ENCODE data around the gene ARHGEF10L. TPM values are rescaled to one million over a fixed set of nuclear protein-coding genes. Genes with fewer than 3 reads are reported as not detected.

ARHGEF10L gene
- total RNA-seq, 1 donor: 39.1 TPM

- Histone ChIP-seq H3K79me2 (ENCODE audit: insufficient read depth, low read length) (no peaks in the 10 kb centered on the region), H3K4me2 (ENCODE audit: insufficient read depth, low read length) (no peak overlapping the region), H2AFZ (ENCODE audit: low read length) (no peak overlapping the region), H4K20me1 (ENCODE audit: insufficient read depth, low read length) (peaks cover 18% of the 10 kb centered on the region), H3K27me3 (ENCODE audit: insufficient read depth, low read length) (no peaks in the 10 kb centered on the region), H3K4me1 (ENCODE audit: insufficient read depth, low read length) (no peaks in the 10 kb centered on the region), H3K4me3 (ENCODE audit: insufficient read depth, low read length) (no peak overlapping the region), H3K36me3 (ENCODE audit: insufficient read depth, low read length) (peaks cover 37% of the 10 kb centered on the region), H3K9me3 (ENCODE audit: low read depth, low read length) (no peaks in the 10 kb centered on the region), H3K27ac (ENCODE audit: low read depth, low read length) (no peak overlapping the region)
- peak; percentile 86 for TF ChIP-seq CTCF (IDR thresholded peaks at IDR 0.05; ENCODE audit: extremely low read depth, low read depth, low read length)
- peak; percentile 98 for DNase-seq (ENCODE audit: insufficient read length, low spot score, missing footprints)
These were observed 122.2 kb downstream of the ARHGEF10L start for GRCh38 chr1:17661546-17662157.

GRCh38 chr1:17662296-17662695 lies 122.8 kb downstream of the ARHGEF10L start:
- Histone ChIP-seq H3K4me1 (ENCODE audit: insufficient read depth, low read length) (no peaks in the 10 kb centered on the region), H3K9me3 (ENCODE audit: low read depth, low read length) (no peaks in the 10 kb centered on the region), H3K36me3 (ENCODE audit: insufficient read depth, low read length) (peaks cover 33% of the 10 kb centered on the region), H3K27me3 (ENCODE audit: insufficient read depth, low read length) (no peaks in the 10 kb centered on the region), H3K4me3 (ENCODE audit: insufficient read depth, low read length) (no peak overlapping the region), H3K79me2 (ENCODE audit: insufficient read depth, low read length) (no peaks in the 10 kb centered on the region), H2AFZ (ENCODE audit: low read length) (no peak overlapping the region), H3K27ac (ENCODE audit: low read depth, low read length) (no peak overlapping the region), H3K4me2 (ENCODE audit: insufficient read depth, low read length) (no peak overlapping the region), H4K20me1 (ENCODE audit: insufficient read depth, low read length) (peaks cover 18% of the 10 kb centered on the region)
- DNase-seq (ENCODE audit: insufficient read length, low spot score, missing footprints): no peak
- TF ChIP-seq CTCF (IDR thresholded peaks at IDR 0.05; ENCODE audit: extremely low read depth, low read depth, low read length): no peak

GRCh38 chr1:17662786-17663185 lies 123.3 kb downstream of the ARHGEF10L start:
- Histone ChIP-seq H3K27me3 (ENCODE audit: insufficient read depth, low read length) (no peaks in the 10 kb centered on the region), H2AFZ (ENCODE audit: low read length) (no peak overlapping the region), H3K4me3 (ENCODE audit: insufficient read depth, low read length) (no peak overlapping the region), H4K20me1 (ENCODE audit: insufficient read depth, low read length) (peaks cover 18% of the 10 kb centered on the region), H3K36me3 (ENCODE audit: insufficient read depth, low read length) (peaks cover 32% of the 10 kb centered on the region), H3K79me2 (ENCODE audit: insufficient read depth, low read length) (no peaks in the 10 kb centered on the region), H3K9me3 (ENCODE audit: low read depth, low read length) (no peaks in the 10 kb centered on the region), H3K4me2 (ENCODE audit: insufficient read depth, low read length) (no peak overlapping the region), H3K4me1 (ENCODE audit: insufficient read depth, low read length) (no peaks in the 10 kb centered on the region), H3K27ac (ENCODE audit: low read depth, low read length) (no peak overlapping the region)
- TF ChIP-seq CTCF (IDR thresholded peaks at IDR 0.05; ENCODE audit: extremely low read depth, low read depth, low read length): no peak
- DNase-seq (ENCODE audit: insufficient read length, low spot score, missing footprints): no peak

- no peak for DNase-seq (ENCODE audit: insufficient read length, low spot score, missing footprints)
- Histone ChIP-seq H3K4me3 (ENCODE audit: insufficient read depth, low read length) (no peak overlapping the region), H4K20me1 (ENCODE audit: insufficient read depth, low read length) (peaks cover 14% of the 10 kb centered on the region), H2AFZ (ENCODE audit: low read length) (no peak overlapping the region), H3K9me3 (ENCODE audit: low read depth, low read length) (no peaks in the 10 kb centered on the region), H3K4me1 (ENCODE audit: insufficient read depth, low read length) (no peaks in the 10 kb centered on the region), H3K27ac (ENCODE audit: low read depth, low read length) (no peak overlapping the region), H3K4me2 (ENCODE audit: insufficient read depth, low read length) (no peak overlapping the region), H3K79me2 (ENCODE audit: insufficient read depth, low read length) (no peaks in the 10 kb centered on the region), H3K36me3 (ENCODE audit: insufficient read depth, low read length) (peaks cover 26% of the 10 kb centered on the region), H3K27me3 (ENCODE audit: insufficient read depth, low read length) (no peaks in the 10 kb centered on the region)
- TF ChIP-seq CTCF (IDR thresholded peaks at IDR 0.05; ENCODE audit: extremely low read depth, low read depth, low read length): no peak
These were observed 124.1 kb downstream of the ARHGEF10L start for GRCh38 chr1:17663646-17664045.
